T-helper 9 cell (primary cell): ENCODE measurements around the gene GALM.
"Not testable (repeated sequence)": the region's sequence is repeated elsewhere in the genome, so short reads cannot be mapped to it uniquely, and the experiment has no call there.

ENCODE experiments used
- DNase-seq: peaks from one replicate; pipeline ENCODE4 v3.0.0-alpha.2; 2020
- total RNA-seq, 2 donors: gene quantifications; one replicate each; lab custom pipeline; 2026; lab: John Stamatoyannopoulos, UW

Gene GALM
- total RNA-seq = 30.2 to 84.5 reads per million in 2 donors

GRCh38 chr2:38665854-38666555, at the start of gene GALM:
GALM (plus strand) TSS chr2:38666114; CDS start chr2:38666162, 48 bp downstream.
- DNase-seq = no peak

- no peak for DNase-seq
These were observed 48.6 kb upstream of the GALM start for GRCh38 chr2:38617301-38617700.

- no peak for DNase-seq
These were observed 46.3 kb upstream of the GALM start for GRCh38 chr2:38619458-38620164.

- DNase-seq = no peak
These were observed 45.5 kb upstream of the GALM start for GRCh38 chr2:38620282-38620977.

GRCh38 chr2:38621018-38621417, 44.9 kb upstream of the GALM start:
- no peak for DNase-seq

GRCh38 chr2:38622210-38622609, 43.7 kb upstream of the GALM start:
- DNase-seq = no peak

GRCh38 chr2:38626326-38627035, 39.4 kb upstream of the GALM start:
- peak; percentile 24 for DNase-seq

- no peak for DNase-seq
These were observed 38.5 kb upstream of the GALM start for GRCh38 chr2:38627391-38627790.

- DNase-seq = no peak
These were observed 36.2 kb upstream of the GALM start for GRCh38 chr2:38629684-38630083.

- no peak for DNase-seq
These were observed 33.9 kb upstream of the GALM start for GRCh38 chr2:38631976-38632375.

GRCh38 chr2:38632980-38633379, 32.9 kb upstream of the GALM start:
- no peak for DNase-seq

- DNase-seq = no peak
These were observed 32.0 kb upstream of the GALM start for GRCh38 chr2:38633895-38634294.

GRCh38 chr2:38634684-38635083, 31.2 kb upstream of the GALM start:
- DNase-seq = no peak

GRCh38 chr2:38635139-38635538, 30.8 kb upstream of the GALM start:
- DNase-seq = no peak

GRCh38 chr2:38636069-38636468, 29.8 kb upstream of the GALM start:
- no peak for DNase-seq

GRCh38 chr2:38642373-38643017, 23.4 kb upstream of the GALM start:
- DNase-seq = not testable (repeated sequence)

- DNase-seq = no peak
These were observed 22.8 kb upstream of the GALM start for GRCh38 chr2:38643021-38643671.

GRCh38 chr2:38643683-38644511, 22.0 kb upstream of the GALM start:
- not testable (repeated sequence) for DNase-seq

- no peak for DNase-seq
These were observed 17.7 kb upstream of the GALM start for GRCh38 chr2:38648107-38648761.

GRCh38 chr2:38649176-38649728, 16.7 kb upstream of the GALM start:
- DNase-seq = no peak
